ENCODE data around the gene PTK6. TPM values are rescaled to one million over a fixed set of nuclear protein-coding genes. Genes with fewer than 3 reads are reported as not detected.

PTK6 gene
- total and polyA plus RNA-seq, 2 experiments from 2014 or later: 0.27 to 1.1 TPM

GRCh38 chr20:63478346-63479302, 58.6 kb downstream of the PTK6 start:
- H3K4me2 ChIP-seq: no peak overlapping the region
- H4K20me1 ChIP-seq (ENCODE audit: insufficient read depth, poor library complexity, severe bottlenecking): no peaks in the 10 kb centered on the region
- no peaks in the 10 kb centered on the region for H3K4me1 ChIP-seq (ENCODE audit: insufficient read depth)
- H3K27ac ChIP-seq: no peak overlapping the region
- H3K79me2 ChIP-seq: no peaks in the 10 kb centered on the region
- TF ChIP-seq EZH2 (IDR thresholded peaks at IDR 0.05; ENCODE audit: borderline replicate concordance) (no peak), EZH2phosphoT487 (IDR thresholded peaks at IDR 0.05; ENCODE audit: low read depth, severe bottlenecking, unreplicated experiment) (no peak)
- TF ChIP-seq, protein P1, sequence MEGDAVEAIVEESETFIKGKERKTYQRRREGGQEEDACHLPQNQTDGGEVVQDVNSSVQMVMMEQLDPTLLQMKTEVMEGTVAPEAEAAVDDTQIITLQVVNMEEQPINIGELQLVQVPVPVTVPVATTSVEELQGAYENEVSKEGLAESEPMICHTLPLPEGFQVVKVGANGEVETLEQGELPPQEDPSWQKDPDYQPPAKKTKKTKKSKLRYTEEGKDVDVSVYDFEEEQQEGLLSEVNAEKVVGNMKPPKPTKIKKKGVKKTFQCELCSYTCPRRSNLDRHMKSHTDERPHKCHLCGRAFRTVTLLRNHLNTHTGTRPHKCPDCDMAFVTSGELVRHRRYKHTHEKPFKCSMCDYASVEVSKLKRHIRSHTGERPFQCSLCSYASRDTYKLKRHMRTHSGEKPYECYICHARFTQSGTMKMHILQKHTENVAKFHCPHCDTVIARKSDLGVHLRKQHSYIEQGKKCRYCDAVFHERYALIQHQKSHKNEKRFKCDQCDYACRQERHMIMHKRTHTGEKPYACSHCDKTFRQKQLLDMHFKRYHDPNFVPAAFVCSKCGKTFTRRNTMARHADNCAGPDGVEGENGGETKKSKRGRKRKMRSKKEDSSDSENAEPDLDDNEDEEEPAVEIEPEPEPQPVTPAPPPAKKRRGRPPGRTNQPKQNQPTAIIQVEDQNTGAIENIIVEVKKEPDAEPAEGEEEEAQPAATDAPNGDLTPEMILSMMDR (IDR thresholded peaks at IDR 0.05; ENCODE audit: poor library complexity): no peak
- no peak overlapping the region for H3K4me3 ChIP-seq
- H3K27me3 ChIP-seq: peaks cover 42% of the 10 kb centered on the region
- DNase-seq (ENCODE audit: low spot score): no peak
- no peaks in the 10 kb centered on the region for H3K9me3 ChIP-seq (ENCODE audit: low read depth)
- no peak overlapping the region for H2AFZ ChIP-seq
- no peaks in the 10 kb centered on the region for H3K36me3 ChIP-seq (replicated peaks; ENCODE audit: insufficient read depth, low read depth)
- WGBS (ENCODE audit: low lambda C conversion rate, missing lambda C conversion rate): 91% methylated on average over 32 of the region's 34 CpGs
- H3K9me2 ChIP-seq (replicated peaks; ENCODE audit: insufficient read depth): no peaks in the 10 kb centered on the region

Other genes starting within 250 kb of the PTK6 start
- not detected in 2 replicates for gene COL20A1, start 244.2 kb downstream of the PTK6 start, total RNA-seq
- gene COL20A1, start 244.2 kb downstream of the PTK6 start, polyA plus RNA-seq: not detected in 2 replicates
- gene CHRNA4, start 176.0 kb downstream of the PTK6 start, total RNA-seq: 0.12 TPM in 1 of 2 replicates, not detected in the other
- 0.25 TPM in 1 of 2 replicates, not detected in the other for gene CHRNA4, start 176.0 kb downstream of the PTK6 start, polyA plus RNA-seq
- 2.9 and 3.5 TPM in 2 replicates for gene KCNQ2, start 64.7 kb downstream of the PTK6 start, total RNA-seq
- 4.3 and 5.4 TPM in 2 replicates for gene KCNQ2, start 64.7 kb downstream of the PTK6 start, polyA plus RNA-seq
- gene EEF1A2, start 38.3 kb downstream of the PTK6 start, total RNA-seq: 18.5 and 23.5 TPM in 2 replicates
- gene EEF1A2, start 38.3 kb downstream of the PTK6 start, polyA plus RNA-seq: 12.0 and 14.8 TPM in 2 replicates
- gene PPDPF, start 16.6 kb downstream of the PTK6 start, total RNA-seq: 47.6 and 55.1 TPM in 2 replicates
- gene PPDPF, start 16.6 kb downstream of the PTK6 start, polyA plus RNA-seq: 330 and 333 TPM in 2 replicates
- gene SRMS, start 10.4 kb upstream of the PTK6 start, total RNA-seq: not detected in 2 replicates
- gene SRMS, start 10.4 kb upstream of the PTK6 start, polyA plus RNA-seq: not detected in 2 replicates
- 0.57 and 0.76 TPM in 2 replicates for gene FNDC11, start 16.8 kb upstream of the PTK6 start, total RNA-seq
- 0.79 and 2.1 TPM in 2 replicates for gene FNDC11, start 16.8 kb upstream of the PTK6 start, polyA plus RNA-seq
- gene HELZ2, start 36.9 kb upstream of the PTK6 start, total RNA-seq: 14.8 and 17.0 TPM in 2 replicates
- gene HELZ2, start 36.9 kb upstream of the PTK6 start, polyA plus RNA-seq: 4.6 and 5.8 TPM in 2 replicates
- 10.0 and 10.7 TPM in 2 replicates for gene GMEB2, start 89.7 kb upstream of the PTK6 start, total RNA-seq
- gene GMEB2, start 89.7 kb upstream of the PTK6 start, polyA plus RNA-seq: 8.7 and 10.9 TPM in 2 replicates
- gene STMN3, start 116.0 kb upstream of the PTK6 start, total RNA-seq: 13.2 and 14.4 TPM in 2 replicates
- gene STMN3, start 116.0 kb upstream of the PTK6 start, polyA plus RNA-seq: 17.3 and 18.2 TPM in 2 replicates
- gene RTEL1, start 120.9 kb upstream of the PTK6 start, total RNA-seq: 16.9 and 18.2 TPM in 2 replicates
- gene RTEL1, start 120.9 kb upstream of the PTK6 start, polyA plus RNA-seq: 14.0 and 18.3 TPM in 2 replicates
- gene TNFRSF6B, start 159.3 kb upstream of the PTK6 start, total RNA-seq: 0.97 and 3.3 TPM in 2 replicates
- 4.2 and 5.1 TPM in 2 replicates for gene TNFRSF6B, start 159.3 kb upstream of the PTK6 start, polyA plus RNA-seq
- gene ARFRP1, start 170.6 kb upstream of the PTK6 start, total RNA-seq: 24.0 and 31.5 TPM in 2 replicates
- gene ARFRP1, start 170.6 kb upstream of the PTK6 start, polyA plus RNA-seq: 38.0 and 50.0 TPM in 2 replicates
- gene ZGPAT, start 170.7 kb upstream of the PTK6 start, total RNA-seq: 18.6 and 21.5 TPM in 2 replicates
- 41.7 and 48.7 TPM in 2 replicates for gene ZGPAT, start 170.7 kb upstream of the PTK6 start, polyA plus RNA-seq
- 6.6 and 11.7 TPM in 2 replicates for gene LIME1, start 199.3 kb upstream of the PTK6 start, total RNA-seq
- gene LIME1, start 199.3 kb upstream of the PTK6 start, polyA plus RNA-seq: 20.2 and 20.7 TPM in 2 replicates
- gene SLC2A4RG, start 202.4 kb upstream of the PTK6 start, total RNA-seq: 43.9 and 59.4 TPM in 2 replicates
- gene SLC2A4RG, start 202.4 kb upstream of the PTK6 start, polyA plus RNA-seq: 50.4 and 53.6 TPM in 2 replicates

All from hepatocyte (in vitro differentiated cells).